ENCODE measurements around the gene SLC4A1AP. TPM values are rescaled to one million over a fixed set of nuclear protein-coding genes. Genes with fewer than 3 reads are reported as not detected.

SLC4A1AP gene
- total RNA-seq, 2 donors from 2014 or later, result 16.1 to 17.1 TPM

- intact Hi-C loops (cut with DNase I), result no loop called here
- TF ChIP-seq CTCF (IDR thresholded peaks at IDR 0.05), result no peak
These were observed 34.0 kb downstream of the SLC4A1AP start for GRCh38 chr2:27697660-27698059.

DNA sequence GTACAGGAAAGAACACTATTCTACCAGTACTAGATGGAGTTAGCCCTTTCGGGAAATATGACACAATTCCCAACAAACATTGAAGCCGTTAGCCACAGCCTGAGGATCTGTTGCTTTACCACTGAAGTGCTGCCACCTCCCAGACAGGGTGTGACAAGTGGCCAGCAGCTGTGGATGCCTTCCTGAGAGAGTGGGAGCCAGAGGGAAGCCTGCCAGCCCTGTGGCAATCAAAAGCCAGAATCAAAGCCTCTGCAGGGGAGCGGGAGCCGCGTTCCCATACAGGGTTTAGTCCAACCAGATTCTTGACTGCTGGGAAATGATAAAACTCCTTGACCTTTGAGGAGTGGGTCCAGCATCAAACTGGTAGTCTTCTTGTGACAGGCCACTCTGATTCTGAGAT lies 38.0 kb downstream of the SLC4A1AP start:
- no peak overlapping the region for H3K27ac ChIP-seq
- H3K36me3 ChIP-seq, result no peaks in the 10 kb centered on the region
- no peak overlapping the region for H3K4me3 ChIP-seq
- no peak for TF ChIP-seq CTCF (IDR thresholded peaks at IDR 0.05)
- no peaks in the 10 kb centered on the region for H3K9me3 ChIP-seq
- no peak for DNase-seq
- no peaks in the 10 kb centered on the region for H3K27me3 ChIP-seq
- no peak overlapping the region for H3K9ac ChIP-seq (ENCODE audit: low read depth in 2 of 2, low read length in 2 of 2)
- no peaks in the 10 kb centered on the region for H3K4me1 ChIP-seq
- intact Hi-C loops (cut with DNase I), result loop anchor here (5.0 kb wide), 1 partner anchor 751 kb away; no protein-coding TSS in a partner anchor

More at GRCh38 chr2:27697660-27698059, 34.0 kb downstream of the SLC4A1AP start:
- H3K27ac ChIP-seq, result no peak overlapping the region
- no peaks in the 10 kb centered on the region for H3K9me3 ChIP-seq
- no peak overlapping the region for H3K4me3 ChIP-seq
- no peak for DNase-seq
- no peak overlapping the region for H3K9ac ChIP-seq (ENCODE audit: low read depth in 2 of 2, low read length in 2 of 2)
- no peaks in the 10 kb centered on the region for H3K4me1 ChIP-seq
- no peaks in the 10 kb centered on the region for H3K36me3 ChIP-seq
- no peaks in the 10 kb centered on the region for H3K27me3 ChIP-seq

DNA sequence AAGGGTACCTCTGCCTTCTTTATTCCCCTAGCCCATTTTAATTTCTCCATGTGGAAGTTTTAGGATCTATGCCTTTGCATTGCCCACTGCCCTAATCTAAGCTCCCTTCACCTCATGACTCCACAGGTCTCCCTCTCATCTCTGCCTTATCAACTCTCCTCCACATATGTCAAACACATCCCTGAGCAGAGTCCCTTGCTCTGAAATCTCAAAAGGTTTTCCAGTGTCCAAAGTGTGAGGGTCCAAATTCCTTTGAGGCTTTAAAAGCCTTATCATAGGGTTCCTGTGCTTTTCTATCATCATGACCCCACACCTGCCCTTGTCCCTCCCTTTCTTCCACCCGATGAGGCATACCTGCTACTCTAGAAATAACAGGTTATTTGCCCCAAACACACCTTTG lies 38.6 kb downstream of the SLC4A1AP start:
- intact Hi-C loops (cut with DNase I), result loop anchor here (5.0 kb wide), 1 partner anchor 750 kb away; no protein-coding TSS in a partner anchor
- Histone ChIP-seq H3K4me3 (no peak overlapping the region), H3K9ac (ENCODE audit: low read depth in 2 of 2, low read length in 2 of 2) (no peak overlapping the region), H3K36me3 (no peaks in the 10 kb centered on the region), H3K9me3 (no peaks in the 10 kb centered on the region), H3K4me1 (no peaks in the 10 kb centered on the region), H3K27me3 (no peaks in the 10 kb centered on the region), H3K27ac (no peak overlapping the region)
- DNase-seq, result no peak
- no peak for TF ChIP-seq CTCF (IDR thresholded peaks at IDR 0.05)

GRCh38 chr2:27703638-27704341 lies 40.1 kb downstream of the SLC4A1AP start:
- peak; percentile 89 for DNase-seq
- H3K27me3 ChIP-seq, result no peaks in the 10 kb centered on the region
- H3K27ac ChIP-seq, result no peak overlapping the region
- no peaks in the 10 kb centered on the region for H3K36me3 ChIP-seq
- no peaks in the 10 kb centered on the region for H3K4me1 ChIP-seq
- no peak overlapping the region for H3K4me3 ChIP-seq
- peak; percentile 89 for TF ChIP-seq CTCF (IDR thresholded peaks at IDR 0.05)
- H3K9me3 ChIP-seq, result no peaks in the 10 kb centered on the region
- intact Hi-C loops (cut with DNase I), result loop anchor here (5.0 kb wide), 1 partner anchor 749 kb away; no protein-coding TSS in a partner anchor
- peak overlapping the region in 1 of 2 donors; percentile 47 for H3K9ac ChIP-seq (ENCODE audit: low read depth in 2 of 2, low read length in 2 of 2)

GRCh38 chr2:27704342-27704876 lies 40.7 kb downstream of the SLC4A1AP start:
- Histone ChIP-seq H3K27ac (no peak overlapping the region), H3K4me1 (no peaks in the 10 kb centered on the region), H3K4me3 (no peak overlapping the region), H3K27me3 (no peaks in the 10 kb centered on the region), H3K9ac (ENCODE audit: low read depth in 2 of 2, low read length in 2 of 2) (no peak overlapping the region), H3K36me3 (no peaks in the 10 kb centered on the region), H3K9me3 (no peaks in the 10 kb centered on the region)
- intact Hi-C loops (cut with DNase I), result loop anchor here (5.0 kb wide), 1 partner anchor 748 kb away; no protein-coding TSS in a partner anchor
- no peak for TF ChIP-seq CTCF (IDR thresholded peaks at IDR 0.05)
- DNase-seq, result no peak

All from colonic mucosa (tissue), 4 donors.